HepG2 (cell line): ENCODE data around the gene ZNF292. TPM values are rescaled to one million over a fixed set of nuclear protein-coding genes. Genes with fewer than 3 reads are reported as not detected.

Experiments used
- ATAC-seq: fragments of 200-7000 bp; cut with Tn5 transposase; 3 replicates; pipeline ENCODE4 v1.9.1; 2020; ENCODE audit warnings: mild to moderate bottlenecking, moderate library complexity
- BruUV-seq: library from RNA; stranded (reverse); fragments of 400-500 nt; replicated peaks from 2 replicates; lab custom pipeline; 2021; lab: Mats Ljungman, UMichigan
- CTCF ChIA-PET: fragments of 300-600 bp; formaldehyde crosslinking; extraction: SDS; loops from one replicate; lab custom pipeline; 2021; ENCODE audit warnings: low total read pairs, inconsistent platforms, low intra/inter-chr PET ratio; lab: Yijun Ruan, JAX
- POLR2A ChIA-PET: fragments of 350-600 bp; sonication (Branson Sonifier 250); formaldehyde crosslinking; loops from one replicate; lab custom pipeline; 2020; ENCODE audit warnings: antibody characterized with exemption, inconsistent platforms; lab: Yijun Ruan, JAX
- DNase-seq: peaks from one replicate; pipeline ENCODE4 v3.0.0-alpha.2; 2015; ENCODE audit warnings: low spot score
- FAIRE-seq: peaks from 3 replicates; lab custom pipeline; 2011; peaks lifted over from hg19 to GRCh38; lab: Jason Lieb, UNC
- H2AFZ ChIP-seq: one replicate; pipeline ENCODE4 v1.6.1; 2011; ENCODE audit warnings: low read length, inconsistent platforms
- H3K27ac ChIP-seq: fragments of 300-600 bp; 3 replicates; pipeline ENCODE4 v1.8.0; 2011; ENCODE audit warnings: mixed run types, mild to moderate bottlenecking, mixed read lengths, low read length, inconsistent platforms; ENCODE audit not compliant: insufficient read depth; ENCODE audit errors: extremely low read length
- H3K27me3 ChIP-seq, 2 experiments: fragments of 200-600 bp in 1 of 2; 2 replicates in 1 of 2; 3 replicates in 1 of 2; pipeline versions ENCODE4 v1.6.0 to v1.8.0; 2011; ENCODE audit warnings: low read length in 2 of 2, mild to moderate bottlenecking in 2 of 2, moderate library complexity in 2 of 2, inconsistent platforms in 1 of 2; ENCODE audit not compliant: insufficient read depth in 2 of 2, control insufficient read depth in 1 of 2
- H3K36me3 ChIP-seq, 2 experiments: fragments of 200-600 bp in 1 of 2; replicated peaks in 1 of 2; 2 replicates in 1 of 2; 3 replicates in 1 of 2; pipeline versions ENCODE4 v1.5.1 to v1.8.0; 2011; ENCODE audit warnings: low read length in 2 of 2, inconsistent platforms in 1 of 2; ENCODE audit not compliant: insufficient read depth in 2 of 2, control insufficient read depth in 1 of 2
- H3K4me1 ChIP-seq: 2 replicates; pipeline ENCODE4 v1.5.1; 2012; ENCODE audit warnings: low read length, inconsistent platforms; ENCODE audit not compliant: insufficient read depth
- H3K4me2 ChIP-seq: 2 replicates; pipeline ENCODE4 v1.6.0; 2011; ENCODE audit warnings: low read depth, low read length, inconsistent platforms
- H3K4me3 ChIP-seq, 3 experiments: fragments of 200-600 bp in 1 of 3; sonication (generic), shearing (Covaris generic) in 1 of 3; replicated peaks in 1 of 3; 2 replicates each; pipeline ENCODE4 v1.5.1; 2011 to 2016; ENCODE audit warnings: low read length in 3 of 3, inconsistent platforms in 2 of 3, low read depth in 2 of 3, mild to moderate bottlenecking in 2 of 3, control low read depth in 1 of 3, mixed read lengths in 1 of 3; ENCODE audit not compliant: insufficient read depth in 1 of 3
- H3K79me2 ChIP-seq: one replicate; pipeline ENCODE4 v1.6.1; 2011; ENCODE audit warnings: low read length, inconsistent platforms; ENCODE audit not compliant: insufficient read depth
- H3K9ac ChIP-seq: 2 replicates; pipeline ENCODE4 v1.6.0; 2011; ENCODE audit warnings: mild to moderate bottlenecking, low read depth, low read length, inconsistent platforms; ENCODE audit not compliant: insufficient read depth
- H3K9me3 ChIP-seq: 2 replicates; pipeline ENCODE4 v1.5.1; 2012; ENCODE audit warnings: mild to moderate bottlenecking, low read length
- H4K20me1 ChIP-seq: 2 replicates; pipeline ENCODE4 v1.6.0; 2011; ENCODE audit warnings: inconsistent platforms, mild to moderate bottlenecking, low read length, moderate library complexity; ENCODE audit not compliant: insufficient read depth
- ELF4 ChIP-seq: sonication (generic); formaldehyde crosslinking; IDR thresholded peaks from 2 replicates; pipeline ENCODE4 v1.5.0; 2020; ENCODE audit warnings: missing genetic modification reagents, mild to moderate bottlenecking, moderate library complexity, borderline replicate concordance
- JUNB ChIP-seq: sonication (generic); formaldehyde crosslinking; IDR thresholded peaks from 2 replicates; pipeline ENCODE4 v1.8.0; 2022; ENCODE audit warnings: missing genetic modification reagents, mild to moderate bottlenecking, borderline replicate concordance
- KLF13 ChIP-seq: sonication (generic); formaldehyde crosslinking; IDR thresholded peaks from 2 replicates; pipeline ENCODE4 v1.4.0; 2020; ENCODE audit warnings: mild to moderate bottlenecking, missing genetic modification reagents
- MAFG ChIP-seq: sonication (generic); formaldehyde crosslinking; IDR thresholded peaks from 2 replicates; pipeline ENCODE4 v1.5.1; 2020; ENCODE audit warnings: mild to moderate bottlenecking, missing genetic modification reagents
- NAIF1 ChIP-seq: sonication (generic); formaldehyde crosslinking; IDR thresholded peaks from 2 replicates; pipeline ENCODE4 v1.5.0; 2020; ENCODE audit warnings: mild to moderate bottlenecking, missing genetic modification reagents, borderline replicate concordance
- NFRKB ChIP-seq: fragments of 450-650 bp; IDR thresholded peaks from 2 replicates; pipeline ENCODE4 v1.6.1; 2017
- ZNF800 ChIP-seq: sonication (generic); formaldehyde crosslinking; IDR thresholded peaks from 2 replicates; pipeline ENCODE4 v1.4.0; 2020; ENCODE audit warnings: missing genetic modification reagents
- WGBS: methylation state at CpG from one replicate; pipeline ENCODE4 v1.1.6; 2017; ENCODE audit warnings: low lambda C conversion rate; 5-methylcytosine and 5-hydroxymethylcytosine counted together
- in situ Hi-C: cut with HindIII; loops from 2 replicates; pipeline ENCODE4 v1.10.0; 2017; ENCODE audit warnings: low pct_unique_long_range_greater_than_20kb; ENCODE audit not compliant: extremely low pct_ligation_motif_present
- intact Hi-C: fragments of 100-400 bp; cut with micrococcal nuclease; formaldehyde crosslinking; loops from one replicate; pipeline ENCODE4 v1.10.0; 2022; ENCODE audit not compliant: unreplicated experiment
- polyA plus RNA-seq, 8 experiments: library from polyadenylated mRNA; depleted of rRNA in 3 of 8; stranded (reverse) in 7 of 8; unstranded in 1 of 8; fragments of >200 nt; fragmentation: Illumina TruSeq in 4 of 8; extraction: Trizol in 4 of 8; gene quantifications; 2 replicates each; pipeline versions ENCODE4 v1.2.1 to v1.2.3, GENCODE V29; 2011 to 2016; ENCODE audit warnings: low read depth in 4 of 8, missing spikeins in 1 of 8, mixed read lengths in 1 of 8; ENCODE audit not compliant: insufficient read depth in 1 of 8
- total RNA-seq, 5 experiments: library from RNA; depleted of rRNA; stranded (reverse); fragments of >200 nt; fragmentation: Illumina TruSeq; extraction: Trizol; gene quantifications; 2 replicates each; pipeline ENCODE4 v1.2.3, GENCODE V29; 2016; ENCODE audit warnings: low read depth in 1 of 5
- TF ChIP-seq, protein P1 (sequence below): sonication (generic); formaldehyde crosslinking; IDR thresholded peaks from 2 replicates; pipeline ENCODE4 v1.8.0; 2022; ENCODE audit warnings: mild to moderate bottlenecking, missing genetic modification reagents; ENCODE audit not compliant: insufficient replicate concordance
- TF ChIP-seq, protein P2 (sequence below): sonication (generic); formaldehyde crosslinking; IDR thresholded peaks from 2 replicates; pipeline ENCODE4 v1.8.1; 2023; ENCODE audit warnings: mild to moderate bottlenecking, moderate library complexity, missing genetic modification reagents

The ZNF292 gene
- total and polyA plus RNA-seq, 2 of the 13 experiments (the other 11 are each of a cell fraction or from before 2014, with no cell fraction given), result 9.9 to 12.8 TPM

DNA sequence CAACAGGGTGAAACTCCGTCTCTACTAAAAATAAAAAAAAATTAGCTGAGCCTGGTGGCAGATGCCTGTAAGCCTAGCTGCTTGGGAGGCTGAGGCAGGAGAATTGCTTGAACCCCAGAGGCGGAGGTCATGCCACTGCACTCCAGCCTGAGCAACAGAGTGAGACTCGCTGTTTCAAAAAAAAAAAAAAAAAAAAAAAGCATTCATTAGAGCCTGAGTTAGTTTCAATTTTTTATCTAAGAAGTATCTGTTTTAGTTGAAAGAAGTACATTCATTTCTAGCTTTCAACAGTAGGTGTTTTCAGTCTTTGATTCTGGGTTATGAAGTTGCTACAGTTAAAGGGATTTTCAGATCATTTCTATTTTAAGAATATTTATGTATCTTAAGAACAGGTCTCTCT, 42.2 kb downstream of the ZNF292 start:
- FAIRE-seq (no peak), DNase-seq (no peak), ATAC-seq (no peak)
- WGBS, result 100% methylated on average over 3 of the region's 3 CpGs
- H3K27me3 ChIP-seq, result no peaks in the 10 kb centered on the region
- no peak overlapping the region for H3K4me3 ChIP-seq
- ChIA-PET CTCF (no interaction called here), POLR2A (no interaction called here)
- no TSS peak for BruUV-seq
- TF ChIP-seq MAFG (no peak), ELF4 (no peak), NAIF1 (CRISPR knock-in tag) (no peak), JUNB (CRISPR knock-in tag) (no peak), NFRKB (no peak), KLF13 (CRISPR knock-in tag) (no peak), ZNF800 (no peak)
- TF ChIP-seq, protein P1, sequence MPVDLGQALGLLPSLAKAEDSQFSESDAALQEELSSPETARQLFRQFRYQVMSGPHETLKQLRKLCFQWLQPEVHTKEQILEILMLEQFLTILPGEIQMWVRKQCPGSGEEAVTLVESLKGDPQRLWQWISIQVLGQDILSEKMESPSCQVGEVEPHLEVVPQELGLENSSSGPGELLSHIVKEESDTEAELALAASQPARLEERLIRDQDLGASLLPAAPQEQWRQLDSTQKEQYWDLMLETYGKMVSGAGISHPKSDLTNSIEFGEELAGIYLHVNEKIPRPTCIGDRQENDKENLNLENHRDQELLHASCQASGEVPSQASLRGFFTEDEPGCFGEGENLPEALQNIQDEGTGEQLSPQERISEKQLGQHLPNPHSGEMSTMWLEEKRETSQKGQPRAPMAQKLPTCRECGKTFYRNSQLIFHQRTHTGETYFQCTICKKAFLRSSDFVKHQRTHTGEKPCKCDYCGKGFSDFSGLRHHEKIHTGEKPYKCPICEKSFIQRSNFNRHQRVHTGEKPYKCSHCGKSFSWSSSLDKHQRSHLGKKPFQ (CRISPR knock-in tag), result no peak
- TF ChIP-seq, protein P2, sequence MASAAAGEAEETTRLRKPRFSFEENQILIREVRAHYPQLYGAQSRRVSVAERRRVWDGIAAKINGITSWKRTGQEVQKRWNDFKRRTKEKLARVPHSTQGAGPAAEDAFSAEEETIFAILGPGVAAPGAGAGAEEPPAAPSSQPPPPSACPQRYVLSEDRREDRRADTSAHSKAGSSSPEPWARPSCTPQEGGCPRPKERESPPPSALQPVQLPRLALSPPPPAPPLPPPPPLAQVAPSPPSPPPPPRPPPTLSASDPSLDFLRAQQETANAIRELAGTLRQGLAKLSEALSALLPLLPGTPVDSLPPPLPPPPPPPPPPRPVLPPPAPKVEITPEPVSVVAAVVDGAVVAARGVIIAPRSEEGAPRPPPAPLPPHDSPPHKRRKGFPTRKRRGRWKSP (CRISPR knock-in tag), result no peak
- H3K9me3 ChIP-seq, result no peaks in the 10 kb centered on the region
- no peak overlapping the region for H3K4me2 ChIP-seq
- no peaks in the 10 kb centered on the region for H3K4me1 ChIP-seq
- no peak overlapping the region for H3K27ac ChIP-seq
- intact Hi-C loops (no loop called here), in situ Hi-C loops (no loop called here)
- H3K36me3 ChIP-seq, result peaks cover 0 to 8% of the 10 kb centered on the region in 2 experiments; a peak in 2 of 5 replicates
- H3K79me2 ChIP-seq, result peaks cover 94% of the 10 kb centered on the region
- H3K9ac ChIP-seq, result no peak overlapping the region
- H2AFZ ChIP-seq, result no peak overlapping the region
- peaks cover 76% of the 10 kb centered on the region for H4K20me1 ChIP-seq
